ENCODE results near the gene COX14.

COX14 gene

DNA sequence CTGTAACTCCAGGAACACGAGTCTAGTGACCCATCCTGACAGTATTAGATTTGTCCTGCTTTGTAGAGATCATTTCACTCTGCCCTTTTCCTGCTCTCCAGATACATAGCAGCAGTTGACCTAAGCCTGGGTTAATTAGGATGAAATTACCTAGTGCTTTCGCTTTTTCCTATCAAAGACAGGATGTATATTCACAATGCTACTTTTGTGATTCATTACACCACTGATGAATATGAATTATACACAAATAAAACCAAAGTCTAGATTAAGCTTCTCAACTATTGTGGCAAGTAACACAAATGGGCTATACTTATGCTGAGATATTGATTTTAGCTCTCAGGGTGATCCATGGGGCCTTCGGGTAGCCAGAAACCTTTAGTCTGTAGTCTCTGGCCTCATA, 37.3 kb downstream of the COX14 start:
- in situ Hi-C loops (cut with HindIII; ENCODE audit: low sequenced_read_pairs) = loop anchor here (5.0 kb wide), 1 partner anchor 48 kb away; no protein-coding TSS in a partner anchor

DNA sequence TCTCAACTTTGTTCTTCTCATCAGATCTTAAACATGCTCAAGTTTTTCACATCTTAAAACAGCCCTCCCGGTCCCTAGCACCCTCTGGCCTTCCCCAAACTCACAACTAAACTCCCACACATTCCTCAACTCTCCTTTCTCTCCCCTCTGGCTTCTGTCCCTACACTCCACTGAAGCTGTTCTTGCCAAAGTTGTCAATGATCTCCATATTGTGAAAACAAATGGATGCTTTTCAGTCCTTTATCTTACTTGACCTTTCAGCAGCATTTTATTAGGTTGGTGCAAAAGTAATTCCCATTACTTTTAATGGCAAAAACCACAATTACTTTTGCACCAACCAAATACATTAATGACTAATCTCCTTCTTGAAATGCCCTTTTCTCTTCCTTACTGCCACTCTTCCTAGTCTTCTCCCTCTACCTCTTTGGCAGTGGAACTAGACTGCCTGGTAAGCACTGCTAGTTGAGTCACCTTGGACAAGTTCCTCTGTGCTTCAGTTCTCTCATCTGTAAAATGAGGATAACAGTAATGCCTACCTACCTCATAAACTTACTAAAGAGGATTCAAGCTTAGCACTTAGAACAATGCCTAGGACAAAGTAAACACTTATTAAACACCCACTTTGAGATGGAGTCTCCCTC, 39.1 kb downstream of the COX14 start:
- in situ Hi-C loops (cut with HindIII; ENCODE audit: low sequenced_read_pairs) = loop anchor here (5.0 kb wide), 1 partner anchor 44 kb away; no protein-coding TSS in a partner anchor

DNA sequence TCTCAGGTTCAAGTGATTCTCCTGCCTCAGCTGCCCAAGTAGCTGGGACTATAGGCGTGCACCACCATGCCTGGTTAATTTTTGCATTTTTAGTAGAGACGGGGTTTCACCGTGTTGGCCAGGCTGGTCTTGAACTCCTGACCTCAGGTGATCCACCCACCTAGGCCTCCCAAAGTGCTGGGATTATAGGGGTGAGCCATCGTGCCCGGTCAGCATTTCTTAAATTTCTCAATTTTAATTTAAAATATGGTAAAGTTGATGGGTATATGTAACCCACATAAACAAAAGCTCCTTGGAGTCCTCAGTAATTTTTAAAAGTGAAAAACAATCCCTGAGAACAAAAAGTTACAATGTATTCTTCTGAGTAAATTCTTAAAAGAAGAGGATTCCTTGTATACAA, 42.9 kb downstream of the COX14 start:
- in situ Hi-C loops (cut with HindIII; ENCODE audit: low sequenced_read_pairs) = loop anchor here (5.0 kb wide), 1 partner anchor 48 kb away; no protein-coding TSS in a partner anchor

DNA sequence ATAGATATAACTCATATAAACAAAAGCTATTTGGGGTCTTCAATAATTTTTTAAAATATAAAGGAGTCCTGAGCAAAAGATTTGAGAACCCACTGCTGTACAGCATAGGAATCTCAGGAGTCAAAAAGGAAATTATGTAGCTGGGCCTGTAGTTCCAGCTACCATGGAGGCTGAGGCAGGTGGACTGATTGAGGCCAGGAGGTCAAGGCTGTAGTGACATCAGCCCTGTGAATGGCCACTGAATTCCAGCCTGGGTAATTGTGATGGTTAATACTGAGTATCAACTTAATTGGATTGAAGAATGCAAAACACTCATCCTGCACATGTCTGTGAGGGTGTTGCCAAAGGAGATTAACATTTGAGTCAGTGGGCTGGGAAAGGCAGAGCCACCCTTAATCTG, 44.6 kb downstream of the COX14 start:
- in situ Hi-C loops (cut with HindIII; ENCODE audit: low sequenced_read_pairs) = no loop called here

DNA sequence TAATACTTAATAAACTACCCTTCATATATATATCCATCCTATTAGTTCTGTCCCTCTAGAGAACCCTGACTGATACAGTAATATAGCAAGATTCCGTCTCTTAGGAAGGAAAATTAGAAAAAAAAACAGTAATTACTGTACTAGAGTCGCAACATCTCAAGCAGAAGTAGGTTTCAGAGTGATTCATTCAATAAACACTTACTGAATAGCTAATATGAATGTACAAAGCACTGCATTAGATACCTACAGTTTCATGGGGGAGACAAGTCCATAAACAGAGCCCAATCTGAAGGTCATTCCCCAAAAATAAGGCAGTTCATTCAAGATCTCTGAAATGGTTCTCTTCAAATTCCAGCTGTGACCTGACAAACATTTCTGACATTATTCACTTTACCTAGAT, 45.2 kb downstream of the COX14 start:
- in situ Hi-C loops (cut with HindIII; ENCODE audit: low sequenced_read_pairs) = no loop called here

DNA sequence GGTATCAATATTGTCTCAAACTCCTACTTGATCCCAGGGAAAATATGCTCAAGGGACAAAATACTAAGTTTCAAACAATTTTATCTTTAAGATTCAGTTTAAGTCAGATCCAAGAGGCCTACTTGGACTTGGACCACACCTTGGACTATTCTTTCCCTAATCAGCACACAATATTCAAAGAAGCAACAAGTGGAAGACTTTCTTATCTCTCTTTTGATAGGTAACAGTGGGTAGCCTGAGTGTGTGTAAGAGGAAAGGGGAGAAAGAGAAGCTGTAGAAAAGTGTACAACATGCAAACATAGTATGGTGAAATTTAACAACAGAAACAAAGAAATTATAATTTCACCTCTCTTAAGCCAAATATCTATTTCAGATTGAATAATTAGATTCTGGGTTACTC, 48.6 kb downstream of the COX14 start:
- in situ Hi-C loops (cut with HindIII; ENCODE audit: low sequenced_read_pairs) = no loop called here

DNA sequence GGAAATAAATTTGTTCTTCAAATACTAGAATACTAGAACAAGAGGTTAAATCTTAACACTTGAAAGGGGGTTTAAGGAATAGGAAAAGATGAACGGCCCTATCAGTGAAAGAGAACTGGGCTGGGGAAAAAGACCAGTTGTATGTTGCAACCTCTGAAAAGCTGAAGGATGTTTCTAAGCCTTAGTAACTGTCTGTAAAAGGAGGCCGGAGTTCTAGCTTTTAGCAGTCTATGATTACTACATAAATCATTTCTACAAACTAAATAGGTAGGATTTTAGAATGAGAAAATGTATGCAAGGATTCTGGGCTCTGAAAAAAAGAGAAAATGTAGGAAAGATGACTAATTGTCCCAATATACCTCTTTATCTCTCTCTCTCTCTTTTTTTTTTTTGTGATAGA, 50.2 kb downstream of the COX14 start:
- in situ Hi-C loops (cut with HindIII; ENCODE audit: low sequenced_read_pairs) = no loop called here

DNA sequence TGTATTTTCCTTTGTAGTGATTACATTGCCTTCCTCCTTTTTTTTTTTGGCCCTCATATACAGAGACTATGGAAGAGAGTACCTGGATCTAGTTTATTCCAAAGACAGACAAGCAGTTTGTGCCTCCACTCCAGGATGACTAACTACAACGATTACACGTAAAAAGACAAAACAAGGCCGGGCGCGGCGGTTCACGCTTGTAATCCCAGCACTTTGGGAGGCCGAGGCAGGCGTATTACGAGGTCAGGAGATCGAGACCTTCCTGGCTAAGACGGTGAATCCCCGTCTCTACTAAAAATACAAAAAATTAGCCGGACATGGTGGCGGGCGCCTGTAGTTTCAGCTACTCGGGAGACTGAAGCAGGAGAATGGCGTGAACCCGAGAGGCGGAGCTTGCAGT, 52.9 kb downstream of the COX14 start:
- in situ Hi-C loops (cut with HindIII; ENCODE audit: low sequenced_read_pairs) = no loop called here

DNA sequence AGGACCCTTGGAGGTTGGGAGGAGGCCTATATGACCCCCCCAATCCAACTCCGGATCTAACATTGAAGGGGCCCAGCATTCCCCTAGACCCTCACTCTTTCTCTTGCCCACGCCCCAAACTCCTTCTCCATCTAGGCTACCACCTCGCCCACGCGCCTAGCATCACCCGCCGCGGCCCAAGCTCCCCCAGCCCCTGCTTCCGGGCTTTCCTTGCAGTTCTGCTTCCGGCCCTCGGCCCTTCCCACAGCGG, 54.7 kb downstream of the COX14 start:
- in situ Hi-C loops (cut with HindIII; ENCODE audit: low sequenced_read_pairs) = no loop called here

DNA sequence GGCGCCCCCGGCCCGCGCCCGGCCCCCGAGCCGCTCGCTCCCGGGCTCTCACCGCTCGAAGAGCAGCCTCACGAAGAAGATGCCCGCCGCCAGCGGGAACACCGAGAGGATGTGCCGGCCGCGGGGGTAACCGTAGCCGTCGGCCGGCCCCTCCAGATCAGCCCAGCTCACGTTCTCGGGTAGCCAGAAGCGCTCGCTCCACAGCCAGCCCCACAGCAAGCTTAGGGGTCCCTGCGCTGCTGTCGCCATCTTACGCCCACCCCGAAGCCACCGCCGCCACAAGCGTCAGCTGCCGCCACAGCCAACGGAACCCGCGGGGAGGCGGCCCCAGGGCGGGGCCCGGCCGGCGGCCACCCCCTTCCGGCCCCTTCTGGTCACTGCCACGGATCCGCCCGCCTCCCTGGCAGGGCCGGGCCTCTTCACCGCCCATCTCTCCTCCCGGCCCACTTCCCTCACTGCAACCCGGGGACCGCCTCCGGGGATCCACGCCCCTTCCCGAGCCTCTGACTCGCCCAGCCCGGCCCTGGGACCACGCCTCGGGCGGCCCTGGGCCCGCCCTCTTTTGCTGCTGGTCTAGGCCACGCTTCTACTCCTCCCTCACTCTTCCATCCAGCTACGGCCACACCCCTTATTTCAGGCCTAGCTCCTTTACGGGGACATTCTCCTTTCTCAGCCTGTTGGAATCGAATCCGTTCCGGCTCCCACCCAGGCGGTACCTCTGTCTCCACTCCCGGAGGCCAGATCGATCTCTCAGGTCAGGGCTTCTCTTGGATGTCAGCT, 55.2 kb downstream of the COX14 start, which contains the start of gene CERS5:
Gene CERS5 (minus strand): TSS at position 321 of the 780 bp plus-strand sequence. CDS start 72 bp downstream, at position 249.
- in situ Hi-C loops (cut with HindIII; ENCODE audit: low sequenced_read_pairs) = no loop called here
